ENCODE results near the gene PDCL2.

Gene PDCL2

GRCh38 chr4:55546756-55547465 is 45.1 kb downstream of the PDCL2 start, which contains the start of gene CLOCK:
CLOCK (minus strand) TSS chr4:55546909; CDS start chr4:55482785, 64,124 bp downstream.
- DNase-seq (ENCODE audit: low spot score): peak; percentile 89
- TF ChIP-seq CTCF (IDR thresholded peaks at IDR 0.05; ENCODE audit: extremely low read depth, missing control alignments): no peak

- no peak for DNase-seq (ENCODE audit: low spot score)
- no peak for TF ChIP-seq CTCF (IDR thresholded peaks at IDR 0.05; ENCODE audit: extremely low read depth, missing control alignments)
Observed at GRCh38 chr4:55546506-55546755, 45.6 kb downstream of the PDCL2 start.

- peak; percentile 84 for DNase-seq (ENCODE audit: low spot score)
Observed at GRCh38 chr4:55545641-55546505, 46.2 kb downstream of the PDCL2 start.

GRCh38 chr4:55545151-55545550 is 46.9 kb downstream of the PDCL2 start:
- no peak for TF ChIP-seq CTCF (IDR thresholded peaks at IDR 0.05; ENCODE audit: extremely low read depth, missing control alignments)
- DNase-seq (ENCODE audit: low spot score): no peak

More at GRCh38 chr4:55545641-55546505, 46.2 kb downstream of the PDCL2 start:
- TF ChIP-seq CTCF (IDR thresholded peaks at IDR 0.05; ENCODE audit: extremely low read depth, missing control alignments): no peak

- no peak for TF ChIP-seq CTCF (IDR thresholded peaks at IDR 0.05; ENCODE audit: extremely low read depth, missing control alignments)
- DNase-seq (ENCODE audit: low spot score): no peak
Observed at GRCh38 chr4:55543858-55544257, 48.2 kb downstream of the PDCL2 start.

GRCh38 chr4:55540271-55540670 is 51.8 kb downstream of the PDCL2 start:
- TF ChIP-seq CTCF (IDR thresholded peaks at IDR 0.05; ENCODE audit: extremely low read depth, missing control alignments): no peak
- DNase-seq (ENCODE audit: low spot score): no peak

- no peak for TF ChIP-seq CTCF (IDR thresholded peaks at IDR 0.05; ENCODE audit: extremely low read depth, missing control alignments)
- no peak for DNase-seq (ENCODE audit: low spot score)
Observed at GRCh38 chr4:55539658-55540057, 52.4 kb downstream of the PDCL2 start.
